HG03025 (cell line): ENCODE measurements around the gene CATSPERB.
"Not testable (repeated sequence)": the region's sequence is repeated elsewhere in the genome, so short reads cannot be mapped to it uniquely, and the experiment has no call there.

Experiments used
- ATAC-seq: cut with Tn5 transposase; IDR thresholded peaks from one replicate; pipeline ENCODE4 v1.9.1; 2021; ENCODE audit warnings: mild to moderate bottlenecking, moderate library complexity; ENCODE audit not compliant: unreplicated experiment, low FRiP score

Gene CATSPERB

DNA sequence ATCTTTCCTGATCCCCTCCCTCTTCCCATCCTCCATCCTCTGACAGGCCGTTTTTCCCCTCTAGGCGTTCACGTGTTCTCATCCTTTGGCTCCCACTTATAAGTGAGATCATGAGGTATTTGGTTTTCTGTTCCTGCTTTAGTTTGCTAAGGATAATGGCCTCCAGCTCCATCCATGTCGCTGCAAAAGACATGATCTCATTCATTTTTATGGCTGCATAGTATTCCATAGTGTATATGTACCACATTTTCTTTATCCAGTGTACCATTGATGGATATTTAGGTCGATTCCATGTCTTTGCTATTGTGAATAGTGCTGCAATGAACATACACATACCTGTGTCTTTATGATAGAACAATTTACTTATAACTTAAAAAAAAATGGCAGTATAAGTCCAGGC is 197.8 kb downstream of the CATSPERB start:
- ATAC-seq, result not testable (repeated sequence)

GRCh38 chr14:91533623-91534022 is 198.3 kb downstream of the CATSPERB start:
- no peak for ATAC-seq
